Liver (tissue), 9 donors: Measurements from ENCODE around the gene SLC34A3. TPM values are rescaled to one million over a fixed set of nuclear protein-coding genes. Genes with fewer than 3 reads are reported as not detected.

Source experiments
- DNase-seq: peaks from one replicate; pipeline ENCODE4 v3.0.0-alpha.2; 2017; ENCODE audit warnings: low spot score
- H3K27ac ChIP-seq, 2 donors: one replicate each; pipeline ENCODE4 v1.7.0; 2013; ENCODE audit warnings: inconsistent platforms in 2 of 2, low read length in 2 of 2, control low read depth in 1 of 2, low read depth in 1 of 2, mild to moderate bottlenecking in 1 of 2
- H3K27me3 ChIP-seq, 4 donors: one replicate each; pipeline versions ENCODE4 v1.6.1 to v1.7.0; 2013; ENCODE audit warnings: low read length in 3 of 4, inconsistent platforms in 1 of 4, mild to moderate bottlenecking in 1 of 4, moderate library complexity in 1 of 4; ENCODE audit not compliant: control insufficient read depth in 4 of 4, insufficient read depth in 4 of 4
- H3K36me3 ChIP-seq, 4 donors: one replicate each; pipeline versions ENCODE4 v1.6.1 to v1.7.0; 2013; ENCODE audit warnings: low read length in 3 of 4, mild to moderate bottlenecking in 3 of 4, low read depth in 1 of 4, moderate library complexity in 1 of 4; ENCODE audit not compliant: control insufficient read depth in 4 of 4, insufficient read depth in 3 of 4
- H3K4me1 ChIP-seq, 4 donors: one replicate each; pipeline versions ENCODE4 v1.6.1 to v1.7.0; 2013; ENCODE audit warnings: low read length in 3 of 4, mild to moderate bottlenecking in 3 of 4, moderate library complexity in 1 of 4; ENCODE audit not compliant: control insufficient read depth in 4 of 4, insufficient read depth in 4 of 4
- H3K4me3 ChIP-seq, 3 donors: one replicate each; pipeline versions ENCODE4 v1.6.1 to v1.7.0; 2013; ENCODE audit warnings: low read length in 3 of 3, control low read depth in 1 of 3, low read depth in 1 of 3, mild to moderate bottlenecking in 1 of 3
- H3K9ac ChIP-seq, 2 donors: one replicate each; pipeline ENCODE4 v1.7.0; 2013; ENCODE audit warnings: low read length in 2 of 2, mild to moderate bottlenecking in 2 of 2, moderate library complexity in 2 of 2, control low read depth in 1 of 2, low read depth in 1 of 2
- H3K9me3 ChIP-seq, 4 donors: one replicate each; pipeline versions ENCODE4 v1.6.1 to v1.7.0; 2013; ENCODE audit warnings: low read length in 3 of 4; ENCODE audit not compliant: control insufficient read depth in 4 of 4
- ATF3 ChIP-seq: IDR thresholded peaks from 2 replicates; pipeline ENCODE4 v1.6.1; 2016; ENCODE audit warnings: antibody characterized with exemption
- CTCF ChIP-seq: fragments of 150-350 bp; IDR thresholded peaks from 2 replicates; pipeline ENCODE4 v1.5.1; 2017; ENCODE audit warnings: improper control_type of control experiment, low read depth, low read length; ENCODE audit not compliant: missing input control
- EGR1 ChIP-seq, 2 donors: IDR thresholded peaks; 2 replicates each; pipeline ENCODE4 v1.6.1; 2016 to 2018; ENCODE audit warnings: antibody characterized with exemption in 2 of 2, low read depth in 2 of 2
- FOXA1 ChIP-seq: IDR thresholded peaks from 2 replicates; pipeline ENCODE4 v1.6.1; 2016; ENCODE audit warnings: antibody characterized with exemption
- FOXA2 ChIP-seq: IDR thresholded peaks from 2 replicates; pipeline ENCODE4 v1.6.1; 2016; ENCODE audit warnings: antibody characterized with exemption
- GABPA ChIP-seq, 2 donors: IDR thresholded peaks in 1 of 2; conservative IDR thresholded peaks in 1 of 2; 2 replicates each; pipeline ENCODE4 v1.6.1; 2016; ENCODE audit warnings: antibody characterized with exemption in 2 of 2, mild to moderate bottlenecking in 1 of 2, moderate library complexity in 1 of 2
- HNF4A ChIP-seq, 2 donors: conservative IDR thresholded peaks; 2 replicates each; pipeline ENCODE4 v1.6.1; 2016; ENCODE audit warnings: antibody characterized with exemption in 2 of 2, mild to moderate bottlenecking in 2 of 2
- HNF4G ChIP-seq: IDR thresholded peaks from 2 replicates; pipeline ENCODE4 v1.6.1; 2016; ENCODE audit warnings: antibody characterized with exemption
- JUND ChIP-seq, 2 donors: IDR thresholded peaks; 2 replicates each; pipeline ENCODE4 v1.6.1; 2016; ENCODE audit warnings: antibody characterized with exemption in 2 of 2
- NR2F2 ChIP-seq: IDR thresholded peaks from 2 replicates; pipeline ENCODE4 v1.6.1; 2016; ENCODE audit warnings: antibody characterized with exemption
- RAD21 ChIP-seq, 2 donors: IDR thresholded peaks; 2 replicates each; pipeline ENCODE4 v1.6.1; 2016; ENCODE audit warnings: antibody characterized with exemption in 2 of 2, mild to moderate bottlenecking in 2 of 2
- REST ChIP-seq: IDR thresholded peaks from 2 replicates; pipeline ENCODE4 v1.6.1; 2016; ENCODE audit warnings: antibody characterized with exemption, mild to moderate bottlenecking
- RXRA ChIP-seq, 2 donors: IDR thresholded peaks; 2 replicates each; pipeline ENCODE4 v1.6.1; 2017 to 2018; ENCODE audit warnings: antibody characterized with exemption in 2 of 2, mild to moderate bottlenecking in 1 of 2
- SP1 ChIP-seq: IDR thresholded peaks from 2 replicates; pipeline ENCODE4 v1.6.1; 2018; ENCODE audit warnings: antibody characterized with exemption, mild to moderate bottlenecking
- TAF1 ChIP-seq: conservative IDR thresholded peaks from 2 replicates; pipeline ENCODE4 v1.6.1; 2016; ENCODE audit warnings: antibody characterized with exemption, mild to moderate bottlenecking
- YY1 ChIP-seq: IDR thresholded peaks from 2 replicates; pipeline ENCODE4 v1.6.1; 2016; ENCODE audit warnings: antibody characterized with exemption, mild to moderate bottlenecking
- ZBTB33 ChIP-seq: IDR thresholded peaks from 2 replicates; pipeline ENCODE4 v1.6.1; 2016; ENCODE audit warnings: antibody characterized with exemption
- WGBS: extraction: QIAGEN DNeasy Blood & Tissue Kit; methylation state at CpG from one replicate; pipeline ENCODE4 v1.1.7; 2013; 5-methylcytosine and 5-hydroxymethylcytosine counted together
- polyA plus RNA-seq, 2 donors: library from polyadenylated mRNA; stranded (reverse) in 1 of 2; unstranded in 1 of 2; fragments of 200-250 nt in 1 of 2; fragments of >200 nt in 1 of 2; fragmentation: Nextera tagmentation in 1 of 2; extraction: Ambion mirVana in 1 of 2; gene quantifications; one replicate each; pipeline versions ENCODE4 v1.2.1 to v1.2.3, GENCODE V29; 2013 to 2015
- total RNA-seq, 2 donors: library from RNA; depleted of rRNA; stranded (reverse); fragments of >200 nt; gene quantifications; one replicate each; pipeline ENCODE4 v1.2.3, GENCODE V29; 2014
- TF ChIP-seq, protein P1 (sequence below): IDR thresholded peaks from 2 replicates; pipeline ENCODE4 v1.6.1; 2016; ENCODE audit warnings: antibody characterized with exemption
- donor health status: healthy.
- donor health status: healthy.
- donor health status: healthy.
- donor health status: healthy.
- donor health status: healthy.

Gene SLC34A3
- total and polyA plus RNA-seq, 4 donors, result not detected

GRCh38 chr9:137233143-137233980 lies 2.7 kb downstream of the SLC34A3 start:
- Histone ChIP-seq H3K27ac (no peak overlapping the region), H3K9ac (no peak overlapping the region), H3K27me3 (no peaks in the 10 kb centered on the region), H3K36me3 (no peaks in the 10 kb centered on the region), H3K9me3 (no peaks in the 10 kb centered on the region), H3K4me3 (no peak overlapping the region), H3K4me1 (peaks cover 5 to 21% (median 8%) of the 10 kb centered on the region in 4 donors)
- WGBS, result 75% methylated on average over 40 of the region's 40 CpGs
- no peak for DNase-seq
- no peak for TF ChIP-seq TAF1
- TF ChIP-seq HNF4A (conservative IDR thresholded peaks at IDR 0.05), result no peak
- TF ChIP-seq RAD21 (IDR thresholded peaks at IDR 0.05), result no peak
- no peak for TF ChIP-seq ATF3
- no peak for TF ChIP-seq EGR1 (IDR thresholded peaks at IDR 0.05; ENCODE audit: low read depth in 2 of 2)
- no peak for TF ChIP-seq FOXA1
- TF ChIP-seq REST, result no peak
- no peak for TF ChIP-seq JUND (IDR thresholded peaks at IDR 0.05)
- TF ChIP-seq ZBTB33, result no peak
- TF ChIP-seq, protein P1, sequence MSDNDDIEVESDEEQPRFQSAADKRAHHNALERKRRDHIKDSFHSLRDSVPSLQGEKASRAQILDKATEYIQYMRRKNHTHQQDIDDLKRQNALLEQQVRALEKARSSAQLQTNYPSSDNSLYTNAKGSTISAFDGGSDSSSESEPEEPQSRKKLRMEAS, result no peak
- no peak for TF ChIP-seq YY1
- TF ChIP-seq CTCF, result no peak
- no peak for TF ChIP-seq GABPA (IDR thresholded peaks at IDR 0.05 in 1 of 2, conservative IDR thresholded peaks at IDR 0.05 in 1 of 2)
- no peak for TF ChIP-seq HNF4G
- TF ChIP-seq FOXA2, result no peak
- no peak for TF ChIP-seq NR2F2
- TF ChIP-seq RXRA (IDR thresholded peaks at IDR 0.05), result no peak
- TF ChIP-seq SP1, result no peak
